ENCODE data around the gene CHADL. TPM values are rescaled to one million over a fixed set of nuclear protein-coding genes. Genes with fewer than 3 reads are reported as not detected.

Gene CHADL
- total and polyA plus RNA-seq, 9 of the 15 experiments (the other 6 are each of a cell fraction or from before 2014, with no cell fraction given): not detected

DNA sequence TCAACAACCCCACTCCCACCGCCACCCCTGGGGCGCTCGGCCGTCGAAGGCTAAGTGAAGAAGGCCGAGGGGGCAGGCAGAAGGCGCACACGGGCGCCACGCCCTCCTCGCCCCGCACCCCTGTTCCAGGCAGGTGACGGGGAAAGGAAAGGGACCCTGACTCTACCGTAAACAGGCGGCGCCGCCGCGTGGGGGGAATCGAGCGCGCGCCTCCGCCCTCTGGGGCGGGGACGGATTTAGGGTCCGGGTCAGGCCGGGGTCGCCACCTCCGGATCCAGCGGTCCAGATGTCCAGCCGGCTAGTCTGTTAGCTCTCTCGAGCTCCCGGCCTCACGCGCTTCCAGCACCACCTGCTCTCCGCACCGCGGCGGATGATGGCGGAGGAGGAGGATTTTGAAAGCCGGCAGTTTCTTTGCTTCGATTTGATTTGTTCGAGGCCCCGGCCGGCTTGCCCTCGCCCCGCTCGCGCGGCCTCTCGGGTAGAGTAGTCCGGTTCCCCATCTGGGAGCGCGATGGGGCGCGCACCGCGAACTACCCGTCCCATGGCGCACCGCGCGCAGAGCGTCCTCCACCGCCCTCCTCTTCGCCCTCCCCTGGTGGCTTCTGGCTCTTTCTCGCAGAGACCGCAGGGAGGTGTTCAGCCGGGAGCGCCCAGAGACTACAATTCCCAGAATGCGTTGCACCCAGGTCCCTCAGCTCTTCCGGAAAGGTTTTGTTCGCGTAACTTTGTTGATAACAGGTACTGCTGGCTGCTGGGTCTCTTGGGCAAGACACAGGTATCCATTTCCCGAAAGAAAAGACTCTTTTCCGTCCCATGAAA lies 45.3 kb upstream of the CHADL start, which contains the start of gene RANGAP1 (continued):
- TF ChIP-seq, protein P1, sequence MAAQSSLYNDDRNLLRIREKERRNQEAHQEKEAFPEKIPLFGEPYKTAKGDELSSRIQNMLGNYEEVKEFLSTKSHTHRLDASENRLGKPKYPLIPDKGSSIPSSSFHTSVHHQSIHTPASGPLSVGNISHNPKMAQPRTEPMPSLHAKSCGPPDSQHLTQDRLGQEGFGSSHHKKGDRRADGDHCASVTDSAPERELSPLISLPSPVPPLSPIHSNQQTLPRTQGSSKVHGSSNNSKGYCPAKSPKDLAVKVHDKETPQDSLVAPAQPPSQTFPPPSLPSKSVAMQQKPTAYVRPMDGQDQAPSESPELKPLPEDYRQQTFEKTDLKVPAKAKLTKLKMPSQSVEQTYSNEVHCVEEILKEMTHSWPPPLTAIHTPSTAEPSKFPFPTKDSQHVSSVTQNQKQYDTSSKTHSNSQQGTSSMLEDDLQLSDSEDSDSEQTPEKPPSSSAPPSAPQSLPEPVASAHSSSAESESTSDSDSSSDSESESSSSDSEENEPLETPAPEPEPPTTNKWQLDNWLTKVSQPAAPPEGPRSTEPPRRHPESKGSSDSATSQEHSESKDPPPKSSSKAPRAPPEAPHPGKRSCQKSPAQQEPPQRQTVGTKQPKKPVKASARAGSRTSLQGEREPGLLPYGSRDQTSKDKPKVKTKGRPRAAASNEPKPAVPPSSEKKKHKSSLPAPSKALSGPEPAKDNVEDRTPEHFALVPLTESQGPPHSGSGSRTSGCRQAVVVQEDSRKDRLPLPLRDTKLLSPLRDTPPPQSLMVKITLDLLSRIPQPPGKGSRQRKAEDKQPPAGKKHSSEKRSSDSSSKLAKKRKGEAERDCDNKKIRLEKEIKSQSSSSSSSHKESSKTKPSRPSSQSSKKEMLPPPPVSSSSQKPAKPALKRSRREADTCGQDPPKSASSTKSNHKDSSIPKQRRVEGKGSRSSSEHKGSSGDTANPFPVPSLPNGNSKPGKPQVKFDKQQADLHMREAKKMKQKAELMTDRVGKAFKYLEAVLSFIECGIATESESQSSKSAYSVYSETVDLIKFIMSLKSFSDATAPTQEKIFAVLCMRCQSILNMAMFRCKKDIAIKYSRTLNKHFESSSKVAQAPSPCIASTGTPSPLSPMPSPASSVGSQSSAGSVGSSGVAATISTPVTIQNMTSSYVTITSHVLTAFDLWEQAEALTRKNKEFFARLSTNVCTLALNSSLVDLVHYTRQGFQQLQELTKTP (IDR thresholded peaks at IDR 0.05; ENCODE audit: low read depth in 1 of 2, partially characterized antibody in 2 of 2): peak in 1 of 2 experiments; percentile 98
- TF ChIP-seq GATA2 (CRISPR knock-in tag; IDR thresholded peaks at IDR 0.05) (no peak), ZFP30 (CRISPR knock-in tag; IDR thresholded peaks at IDR 0.05; ENCODE audit: borderline replicate concordance) (no peak), ZKSCAN8 (CRISPR knock-in tag; IDR thresholded peaks at IDR 0.05) (peak; percentile 65; the same call in 1 of the 2 replicates), ARNT (IDR thresholded peaks at IDR 0.05) (no peak), PCBP2 (IDR thresholded peaks at IDR 0.05; ENCODE audit: low read depth, low read length, poor library complexity, severe bottlenecking) (no peak), NFIX (CRISPR knock-in tag; IDR thresholded peaks at IDR 0.05; ENCODE audit: low read depth) (no peak), MEF2A (IDR thresholded peaks at IDR 0.05; ENCODE audit: control insufficient read depth, low read depth, low read length) (no peak), COPS2 (conservative IDR thresholded peaks at IDR 0.05) (no peak), JUND (IDR thresholded peaks at IDR 0.05; ENCODE audit: borderline replicate concordance, low read depth, low read length) (peak; percentile 35; the same call in 1 of the 2 replicates), JUND (tag; IDR thresholded peaks at IDR 0.05; ENCODE audit: borderline replicate concordance, low read depth, low read length) (no peak; the same call in 2 of the 3 replicates), POLR3G (IDR thresholded peaks at IDR 0.05; ENCODE audit: extremely low read depth, insufficient read length, insufficient replicate concordance) (no peak), POLR2H (tag; IDR thresholded peaks at IDR 0.05; ENCODE audit: low read depth) (no peak; the same call in none of the 2 replicates), GTF2F1 (IDR thresholded peaks at IDR 0.05; ENCODE audit: low read depth, low read length) (no peak)
- TF ChIP-seq, protein P2, sequence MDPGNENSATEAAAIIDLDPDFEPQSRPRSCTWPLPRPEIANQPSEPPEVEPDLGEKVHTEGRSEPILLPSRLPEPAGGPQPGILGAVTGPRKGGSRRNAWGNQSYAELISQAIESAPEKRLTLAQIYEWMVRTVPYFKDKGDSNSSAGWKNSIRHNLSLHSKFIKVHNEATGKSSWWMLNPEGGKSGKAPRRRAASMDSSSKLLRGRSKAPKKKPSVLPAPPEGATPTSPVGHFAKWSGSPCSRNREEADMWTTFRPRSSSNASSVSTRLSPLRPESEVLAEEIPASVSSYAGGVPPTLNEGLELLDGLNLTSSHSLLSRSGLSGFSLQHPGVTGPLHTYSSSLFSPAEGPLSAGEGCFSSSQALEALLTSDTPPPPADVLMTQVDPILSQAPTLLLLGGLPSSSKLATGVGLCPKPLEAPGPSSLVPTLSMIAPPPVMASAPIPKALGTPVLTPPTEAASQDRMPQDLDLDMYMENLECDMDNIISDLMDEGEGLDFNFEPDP (CRISPR knock-in tag; IDR thresholded peaks at IDR 0.05): no peak
- TF ChIP-seq, protein P3, sequence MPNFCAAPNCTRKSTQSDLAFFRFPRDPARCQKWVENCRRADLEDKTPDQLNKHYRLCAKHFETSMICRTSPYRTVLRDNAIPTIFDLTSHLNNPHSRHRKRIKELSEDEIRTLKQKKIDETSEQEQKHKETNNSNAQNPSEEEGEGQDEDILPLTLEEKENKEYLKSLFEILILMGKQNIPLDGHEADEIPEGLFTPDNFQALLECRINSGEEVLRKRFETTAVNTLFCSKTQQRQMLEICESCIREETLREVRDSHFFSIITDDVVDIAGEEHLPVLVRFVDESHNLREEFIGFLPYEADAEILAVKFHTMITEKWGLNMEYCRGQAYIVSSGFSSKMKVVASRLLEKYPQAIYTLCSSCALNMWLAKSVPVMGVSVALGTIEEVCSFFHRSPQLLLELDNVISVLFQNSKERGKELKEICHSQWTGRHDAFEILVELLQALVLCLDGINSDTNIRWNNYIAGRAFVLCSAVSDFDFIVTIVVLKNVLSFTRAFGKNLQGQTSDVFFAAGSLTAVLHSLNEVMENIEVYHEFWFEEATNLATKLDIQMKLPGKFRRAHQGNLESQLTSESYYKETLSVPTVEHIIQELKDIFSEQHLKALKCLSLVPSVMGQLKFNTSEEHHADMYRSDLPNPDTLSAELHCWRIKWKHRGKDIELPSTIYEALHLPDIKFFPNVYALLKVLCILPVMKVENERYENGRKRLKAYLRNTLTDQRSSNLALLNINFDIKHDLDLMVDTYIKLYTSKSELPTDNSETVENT (CRISPR knock-in tag; IDR thresholded peaks at IDR 0.05): no peak
- TF ChIP-seq, protein P4, sequence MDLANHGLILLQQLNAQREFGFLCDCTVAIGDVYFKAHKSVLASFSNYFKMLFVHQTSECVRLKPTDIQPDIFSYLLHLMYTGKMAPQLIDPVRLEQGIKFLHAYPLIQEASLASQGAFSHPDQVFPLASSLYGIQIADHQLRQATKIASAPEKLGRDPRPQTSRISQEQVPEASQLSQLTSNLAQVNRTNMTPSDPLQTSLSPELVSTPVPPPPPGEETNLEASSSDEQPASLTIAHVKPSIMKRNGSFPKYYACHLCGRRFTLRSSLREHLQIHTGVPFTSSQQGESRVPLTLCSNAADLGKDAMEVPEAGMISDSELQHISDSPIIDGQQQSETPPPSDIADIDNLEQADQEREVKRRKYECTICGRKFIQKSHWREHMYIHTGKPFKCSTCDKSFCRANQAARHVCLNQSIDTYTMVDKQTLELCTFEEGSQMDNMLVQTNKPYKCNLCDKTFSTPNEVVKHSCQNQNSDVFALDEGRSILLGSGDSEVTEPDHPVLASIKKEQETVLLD (IDR thresholded peaks at IDR 0.05): no peak
